Colon (tissue), 2 donors: ENCODE data around the gene MAPK6.

Experiments
- FAIRE-seq: peaks from 2 replicates; lab custom pipeline; 2012; peaks lifted over from hg19 to GRCh38; lab: Jason Lieb, UNC
- donor health status: control.
- donor health status: control.

The MAPK6 gene

DNA sequence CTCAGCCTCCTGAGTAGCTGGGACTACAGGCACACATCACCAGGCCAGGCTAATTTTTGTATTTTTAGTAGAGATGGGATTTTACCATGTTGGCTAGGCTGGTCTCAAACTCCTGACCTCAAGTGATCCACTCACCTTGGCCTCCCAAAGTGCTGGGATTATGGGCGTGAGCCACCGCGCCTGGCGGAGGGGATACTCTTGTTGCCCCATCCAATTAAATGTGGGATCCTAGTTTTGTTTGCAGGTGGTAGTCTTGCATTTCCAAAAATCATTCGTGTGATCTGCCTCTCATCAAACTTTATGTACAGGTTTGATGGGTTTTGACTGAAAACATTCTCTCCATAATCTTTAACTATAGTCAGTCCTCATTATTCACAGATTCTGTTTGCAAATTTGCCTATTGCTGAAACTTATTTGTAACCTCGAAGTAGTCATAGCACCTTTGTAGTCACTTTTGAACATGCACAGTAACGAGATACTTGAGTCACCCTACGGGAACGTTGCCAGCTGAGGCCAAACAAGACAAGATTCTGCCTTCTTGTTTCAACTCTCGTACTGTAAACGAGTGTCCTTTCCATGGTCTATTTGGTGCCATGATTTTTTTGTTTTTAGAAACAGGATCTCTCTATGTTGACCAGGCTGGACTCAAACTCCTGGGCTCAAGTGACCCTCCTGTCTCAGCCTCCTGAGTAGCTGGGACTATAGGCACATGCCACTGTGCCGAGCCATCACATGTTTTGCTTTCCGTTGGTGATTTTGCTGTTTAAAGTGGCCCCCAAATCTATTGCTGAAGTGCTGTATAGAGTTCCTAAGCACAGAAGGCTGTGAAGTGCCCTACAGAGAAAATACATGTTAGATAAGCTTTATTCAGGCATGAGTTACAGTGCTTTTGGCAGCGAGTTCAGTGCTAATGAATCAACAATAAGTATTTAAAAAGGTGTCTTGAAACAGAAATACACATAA, 8.1 kb upstream of the MAPK6 start:
- no peak for FAIRE-seq

DNA sequence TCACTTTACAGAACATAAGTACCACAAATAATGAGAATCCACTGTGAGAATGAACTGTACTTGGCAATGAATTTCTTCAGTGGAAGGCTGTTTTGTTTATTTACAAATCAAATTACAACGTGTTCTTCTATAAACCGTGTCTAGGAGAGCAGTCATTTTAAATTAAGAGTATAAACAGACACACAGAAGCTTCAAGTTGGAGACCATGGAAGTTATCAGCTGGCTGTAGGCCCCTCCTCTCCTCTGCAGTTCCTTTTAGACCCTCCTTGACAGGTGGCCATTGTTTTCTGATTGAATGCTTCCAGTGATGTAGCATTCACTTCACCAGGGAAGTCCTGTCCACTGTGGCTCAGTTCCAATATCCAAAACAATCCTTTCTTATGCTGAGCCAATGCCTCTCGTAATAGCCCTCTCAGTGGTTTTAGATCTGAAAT, 7.3 kb upstream of the MAPK6 start:
- no peak for FAIRE-seq

DNA sequence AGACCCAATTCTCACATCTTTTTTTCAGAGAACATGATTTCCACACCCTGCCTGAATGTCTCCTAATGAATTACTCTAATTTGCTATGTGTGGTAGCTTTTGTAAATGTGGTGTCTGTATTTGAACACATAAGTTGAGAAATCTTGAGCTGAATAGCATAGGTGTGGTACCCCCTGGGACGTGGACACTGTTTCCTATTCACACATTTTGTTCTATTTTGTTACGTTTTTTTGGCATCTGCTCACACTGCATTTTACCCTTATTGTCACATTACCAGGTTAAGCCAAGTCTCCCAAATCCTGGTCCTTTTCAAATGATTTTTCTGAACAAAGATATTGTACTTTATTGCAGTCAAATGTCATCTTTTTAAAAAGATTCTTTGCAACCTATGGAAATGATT, 6.8 kb upstream of the MAPK6 start:
- no peak for FAIRE-seq

DNA sequence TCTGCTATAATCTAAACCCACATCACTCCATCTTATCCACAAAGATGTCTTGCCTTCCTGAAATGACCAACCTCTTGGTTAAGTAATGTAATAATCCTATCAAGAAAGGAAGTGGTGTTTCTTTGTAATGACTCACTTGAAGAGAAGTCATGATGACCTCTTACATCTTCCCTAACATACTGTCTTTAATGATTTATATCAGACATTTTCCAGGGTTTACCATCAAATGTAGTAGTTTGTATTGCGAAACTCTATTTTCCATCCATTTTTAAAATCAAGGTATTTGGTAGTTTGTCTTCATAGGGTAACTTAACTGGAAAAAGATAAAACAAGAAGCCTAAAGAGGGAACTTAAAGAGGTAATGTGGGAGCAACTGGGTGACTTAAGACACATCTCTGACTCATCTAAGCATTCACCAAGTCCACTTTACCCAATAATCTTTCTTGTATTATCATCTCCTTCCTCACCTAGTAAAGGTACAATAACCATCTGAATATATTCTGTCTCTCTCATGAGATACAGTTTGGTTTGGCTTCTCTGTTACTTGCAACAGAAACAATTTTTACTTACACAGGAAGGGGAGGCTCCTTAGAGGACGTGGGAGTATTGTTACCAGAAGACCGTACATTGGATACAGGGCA, 5.7 kb upstream of the MAPK6 start:
- no peak for FAIRE-seq

DNA sequence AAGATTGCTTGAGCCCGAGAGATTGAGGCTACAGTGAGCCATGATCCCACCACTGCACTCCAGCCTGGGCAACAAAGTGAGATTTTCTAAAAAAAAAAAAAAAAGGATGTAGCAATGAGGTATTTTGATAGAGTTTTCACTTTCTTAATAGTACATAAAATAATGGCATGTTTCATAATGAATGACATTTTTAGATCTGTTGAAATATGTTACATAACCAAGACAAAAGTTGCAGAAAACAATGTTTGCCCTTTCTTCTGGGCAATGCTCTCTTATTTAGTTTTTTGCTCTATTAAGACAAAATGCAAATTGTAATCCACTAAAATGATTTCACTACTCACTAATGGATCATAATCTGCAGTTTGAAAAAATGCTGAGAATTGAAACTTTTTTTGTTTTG, 4.4 kb upstream of the MAPK6 start:
- no peak for FAIRE-seq

DNA sequence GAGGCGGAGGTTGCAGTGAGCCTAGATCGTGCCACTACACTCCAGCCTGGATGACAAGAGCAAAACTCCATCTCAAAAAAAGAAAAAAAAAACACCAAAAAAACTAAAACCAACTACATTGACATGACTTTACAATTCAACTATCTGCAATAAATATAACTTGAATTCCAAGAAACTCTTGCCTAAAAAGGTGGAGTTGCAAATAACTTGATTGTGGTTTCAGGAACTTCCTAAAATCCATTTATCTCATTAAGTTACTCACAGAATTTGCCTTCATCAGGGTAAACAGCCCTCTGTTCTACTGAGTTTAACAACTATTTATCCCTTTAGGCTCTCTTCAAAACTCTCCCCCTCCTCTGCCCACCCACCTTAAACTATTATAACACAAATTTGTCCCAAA, 2.7 kb upstream of the MAPK6 start:
- no peak for FAIRE-seq

DNA sequence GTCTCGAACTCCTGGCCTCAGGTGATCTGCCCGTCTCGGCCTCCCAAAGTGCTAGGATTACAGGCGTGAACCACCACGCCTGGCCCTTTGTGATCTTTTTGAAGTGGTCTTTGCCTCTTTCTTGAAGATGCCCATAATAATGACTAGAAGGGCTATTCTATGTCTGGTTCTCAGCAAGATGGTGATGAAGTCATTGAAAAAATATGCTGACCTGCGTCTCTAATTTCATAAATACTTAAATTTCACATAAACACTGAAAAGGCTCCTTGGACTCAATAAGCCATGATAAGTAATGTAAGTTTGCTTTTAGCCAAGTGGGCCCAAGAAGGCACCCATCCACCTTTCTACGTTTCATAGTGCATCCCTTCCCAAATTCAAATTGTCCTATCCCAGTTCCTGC, 775 bp upstream of the MAPK6 start:
- no peak for FAIRE-seq

DNA sequence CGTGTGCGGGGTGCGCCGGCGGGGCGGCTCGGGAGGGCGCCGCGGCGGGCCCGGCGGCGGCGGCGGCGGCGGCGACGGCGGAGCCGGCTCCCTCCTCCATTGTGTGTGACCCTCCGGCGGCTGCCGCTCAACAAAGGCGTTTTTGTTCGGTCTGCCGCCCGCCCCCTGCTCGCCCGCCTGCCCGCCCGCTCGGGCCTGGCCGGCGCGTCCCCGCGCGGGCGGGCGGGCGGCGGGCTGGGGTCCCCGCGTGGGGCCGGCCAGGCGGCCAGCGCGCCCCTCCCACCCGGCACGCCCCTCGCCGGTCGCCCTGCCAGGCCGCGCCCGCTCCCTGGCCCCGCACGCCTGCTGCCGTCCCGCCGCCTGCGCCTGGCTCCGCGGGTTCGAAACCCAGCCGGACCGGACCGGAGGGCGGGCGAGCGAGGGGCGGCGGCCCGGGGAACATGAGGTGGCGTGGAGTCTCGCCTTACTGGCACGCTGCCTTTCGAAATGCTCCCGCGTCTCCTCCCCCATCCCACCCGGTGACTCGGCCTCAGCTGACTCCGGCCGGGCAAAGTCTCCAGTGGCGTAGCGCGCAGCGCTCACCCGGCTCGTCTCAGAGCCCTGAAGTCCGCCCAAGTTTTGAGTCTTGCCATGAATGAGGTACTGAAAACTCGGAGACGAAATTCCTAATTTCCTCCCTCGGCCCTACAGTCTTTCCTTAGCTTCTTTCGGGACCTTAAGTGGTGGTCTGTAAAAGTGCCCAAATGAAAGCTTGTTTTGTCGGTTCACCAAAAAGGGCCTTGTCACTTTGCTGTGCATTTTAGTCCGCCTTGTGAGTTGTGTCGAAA, 588 bp downstream of the MAPK6 start:
- no peak for FAIRE-seq

DNA sequence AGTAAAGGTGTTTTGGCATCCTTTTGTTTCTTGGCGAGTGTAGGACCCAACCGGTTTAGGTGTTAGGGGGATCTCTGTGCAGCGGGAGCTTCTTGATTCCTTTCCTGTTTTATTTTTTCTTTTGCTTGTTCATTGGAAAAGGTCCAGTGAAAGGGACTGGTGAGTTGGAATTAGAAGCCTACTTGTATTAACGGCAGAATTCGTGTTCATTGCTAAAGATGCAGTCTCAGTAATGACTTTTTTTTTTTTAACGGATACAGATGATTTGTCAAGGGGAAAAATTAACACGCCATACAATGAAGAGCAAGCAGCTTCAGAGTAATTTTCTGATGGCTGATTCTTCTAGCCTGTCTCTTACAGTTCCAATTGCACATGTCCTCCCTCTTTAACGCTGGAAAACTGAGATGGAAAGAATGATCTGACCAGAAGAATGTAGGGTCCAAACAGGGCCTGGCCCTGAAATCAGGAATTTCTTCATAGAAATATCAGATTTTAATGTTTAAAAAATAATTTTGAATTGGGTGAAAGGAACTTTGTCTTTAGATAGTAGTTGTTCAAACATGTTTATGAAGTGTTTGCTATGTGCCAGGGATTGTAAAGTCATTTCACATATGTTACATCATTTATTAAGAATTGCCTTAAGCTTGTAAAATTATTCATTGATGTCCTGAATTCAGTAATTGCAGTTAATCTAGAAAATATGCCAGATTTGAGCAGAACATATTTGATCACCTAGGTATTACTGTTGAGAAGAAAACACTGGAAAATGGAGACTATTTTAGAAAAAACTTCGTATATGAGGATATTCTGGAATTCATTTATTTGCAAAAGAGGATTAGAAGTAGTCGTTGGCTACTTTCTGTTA, 1.4 kb downstream of the MAPK6 start:
- FAIRE-seq = no peak

DNA sequence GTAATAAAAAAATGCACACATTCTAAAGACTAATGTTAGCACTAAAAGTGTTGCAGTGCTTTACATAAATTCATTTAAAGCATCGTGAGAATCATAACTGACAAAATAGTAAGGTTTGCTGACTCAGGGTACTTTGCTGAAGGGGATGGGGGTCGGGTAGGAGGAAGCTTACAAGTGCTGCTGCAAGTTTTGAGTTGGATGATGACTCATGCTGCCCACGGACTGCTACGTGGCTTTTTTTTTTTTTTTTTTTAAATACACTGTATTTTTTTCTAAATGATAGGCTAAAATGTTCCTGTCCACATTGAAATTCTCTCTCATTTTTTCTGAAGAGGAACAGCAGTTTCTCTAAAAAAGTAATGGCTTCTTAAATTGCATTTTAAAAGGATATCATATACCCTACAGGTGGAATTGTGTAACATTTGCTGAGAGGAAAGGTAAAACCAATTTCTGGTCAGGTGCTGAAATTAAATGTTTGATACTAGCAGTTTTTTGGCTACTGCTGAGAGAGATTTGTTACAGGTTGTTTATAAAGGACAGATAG, 2.2 kb downstream of the MAPK6 start:
- FAIRE-seq = no peak

DNA sequence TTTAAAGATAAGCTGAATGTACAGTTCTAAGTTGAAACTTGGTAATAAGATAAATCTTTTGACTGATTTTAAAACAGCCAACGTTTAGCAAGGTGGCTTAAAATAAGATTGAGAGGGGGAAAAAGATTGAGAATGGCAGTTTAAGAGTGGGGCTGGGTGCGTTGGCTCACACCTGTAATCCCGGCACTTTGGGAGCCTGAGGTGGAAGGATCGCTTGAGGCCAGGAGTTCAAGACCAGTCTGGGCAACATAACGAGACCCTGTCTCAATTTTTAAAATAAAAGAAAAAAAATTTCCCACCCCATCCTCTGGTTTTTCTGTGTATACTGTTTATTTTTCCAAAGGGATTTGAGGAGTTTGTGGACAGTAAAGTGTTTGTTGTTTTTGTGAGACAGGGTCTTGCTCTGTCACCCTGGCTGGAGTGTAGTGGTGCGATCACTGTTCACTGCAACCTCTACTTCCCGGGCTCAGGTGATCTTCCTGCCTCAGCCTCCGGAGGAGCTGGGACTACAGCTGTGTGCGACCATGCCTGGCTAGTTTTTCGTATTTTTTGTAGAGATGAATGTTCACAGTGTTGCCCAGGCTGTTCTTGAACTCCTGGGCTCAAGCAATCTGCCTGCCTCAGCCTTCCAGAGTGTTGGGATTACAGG, 3.0 kb downstream of the MAPK6 start:
- no peak for FAIRE-seq

DNA sequence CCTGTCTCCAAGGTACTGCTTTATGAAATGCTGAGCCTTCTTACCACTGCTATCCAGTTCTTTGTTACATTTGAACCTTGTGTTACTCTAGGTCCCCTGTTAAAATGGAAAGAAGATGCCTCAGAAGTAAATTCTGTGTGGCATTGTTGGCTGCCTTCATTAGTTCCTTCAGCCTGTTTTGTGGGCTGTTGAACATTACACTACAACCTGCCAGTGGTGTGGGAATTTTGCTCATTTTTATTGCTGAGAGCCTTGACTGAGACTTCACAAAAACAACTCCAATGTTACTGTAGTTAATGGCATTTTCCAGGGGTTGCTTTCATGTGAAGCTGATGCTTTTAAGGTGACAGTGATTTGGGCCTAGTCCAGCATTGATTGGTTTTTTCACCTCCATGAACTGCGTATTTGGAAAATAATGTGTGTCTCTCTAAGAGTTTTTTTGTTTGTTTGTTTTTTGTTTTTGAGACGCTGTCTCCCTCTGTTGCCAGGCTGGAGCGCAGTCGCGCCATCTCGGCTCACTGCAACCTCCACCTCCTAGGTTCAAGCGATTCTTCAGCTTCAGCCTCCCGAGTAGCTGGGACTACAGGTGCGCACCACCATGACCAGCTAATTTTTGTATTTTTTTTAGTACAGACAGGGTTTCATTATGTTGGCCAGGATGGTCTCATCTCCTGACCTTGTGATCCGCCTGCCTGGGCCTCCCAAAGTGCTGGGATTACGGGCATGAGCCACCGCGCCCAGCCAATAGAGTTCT, 4.3 kb downstream of the MAPK6 start:
- FAIRE-seq = no peak

DNA sequence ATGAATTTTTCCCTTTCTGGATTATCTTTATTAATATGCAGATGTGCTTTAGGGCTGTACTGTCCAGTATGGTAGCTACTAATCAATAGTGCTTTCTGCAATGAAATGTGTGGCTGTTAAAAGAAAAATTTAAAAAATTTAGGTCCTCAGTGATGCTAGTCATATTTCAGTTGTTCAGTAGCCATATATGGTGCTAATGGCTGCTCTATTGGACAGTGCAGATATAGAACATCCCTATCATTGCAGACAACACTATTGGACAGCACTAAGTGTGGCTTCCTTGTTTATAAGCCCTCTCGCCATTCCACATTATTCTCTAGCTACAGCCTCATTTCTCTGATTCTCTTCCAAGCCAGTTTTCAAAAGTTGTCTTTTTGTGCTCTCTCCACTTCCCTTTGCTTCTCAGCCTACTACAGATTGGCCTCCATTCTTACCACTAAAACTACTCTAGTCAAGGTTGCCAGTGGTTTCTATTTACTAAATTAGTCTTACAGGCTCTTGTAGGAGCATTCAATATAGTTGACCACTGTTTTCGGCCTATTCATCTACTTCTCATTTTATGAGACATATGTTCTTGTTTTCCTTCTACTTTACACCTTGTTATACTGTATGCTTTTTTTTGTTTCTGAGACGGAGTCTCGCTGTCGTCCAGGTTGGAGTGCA, 9.5 kb downstream of the MAPK6 start:
- FAIRE-seq = no peak

DNA sequence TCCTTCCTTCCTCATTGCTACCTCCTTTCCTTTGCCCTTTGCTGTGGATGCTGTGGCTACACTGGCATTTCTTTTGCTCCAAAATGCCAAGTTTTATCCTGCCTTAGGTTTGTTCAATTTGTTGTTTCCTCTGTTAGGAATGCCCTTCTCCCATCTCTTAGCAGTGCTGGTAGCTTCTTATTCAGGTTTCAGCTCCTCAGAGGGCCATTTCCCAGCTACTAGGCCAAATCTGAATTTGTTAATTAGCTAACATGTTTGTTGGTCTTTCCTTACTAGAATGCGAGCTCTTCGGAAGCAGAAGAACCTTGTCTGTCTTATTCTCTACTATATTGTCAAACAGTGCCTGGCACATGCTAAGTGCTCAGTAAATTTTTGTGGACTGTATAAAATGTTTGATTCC, 11.0 kb downstream of the MAPK6 start:
- FAIRE-seq = no peak

DNA sequence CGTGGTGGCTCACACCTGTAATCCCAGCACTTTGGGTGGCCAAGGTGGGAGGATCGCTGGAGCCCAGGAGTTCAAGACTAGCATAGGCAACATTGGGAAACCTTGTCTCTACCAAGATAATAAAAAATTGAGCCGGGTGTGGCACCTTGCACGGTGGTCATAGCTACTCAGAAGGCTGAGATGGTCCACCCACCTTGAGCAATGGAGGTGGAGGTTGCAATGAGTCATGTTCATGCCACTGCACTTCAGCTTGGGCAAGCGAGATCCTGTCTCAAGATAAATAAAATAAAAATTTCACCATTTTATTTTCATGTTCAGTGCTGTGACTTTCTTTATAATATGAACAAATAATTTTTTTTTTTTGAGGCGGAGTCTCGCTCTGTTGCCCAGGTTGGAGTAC, 12.5 kb downstream of the MAPK6 start:
- FAIRE-seq = no peak

DNA sequence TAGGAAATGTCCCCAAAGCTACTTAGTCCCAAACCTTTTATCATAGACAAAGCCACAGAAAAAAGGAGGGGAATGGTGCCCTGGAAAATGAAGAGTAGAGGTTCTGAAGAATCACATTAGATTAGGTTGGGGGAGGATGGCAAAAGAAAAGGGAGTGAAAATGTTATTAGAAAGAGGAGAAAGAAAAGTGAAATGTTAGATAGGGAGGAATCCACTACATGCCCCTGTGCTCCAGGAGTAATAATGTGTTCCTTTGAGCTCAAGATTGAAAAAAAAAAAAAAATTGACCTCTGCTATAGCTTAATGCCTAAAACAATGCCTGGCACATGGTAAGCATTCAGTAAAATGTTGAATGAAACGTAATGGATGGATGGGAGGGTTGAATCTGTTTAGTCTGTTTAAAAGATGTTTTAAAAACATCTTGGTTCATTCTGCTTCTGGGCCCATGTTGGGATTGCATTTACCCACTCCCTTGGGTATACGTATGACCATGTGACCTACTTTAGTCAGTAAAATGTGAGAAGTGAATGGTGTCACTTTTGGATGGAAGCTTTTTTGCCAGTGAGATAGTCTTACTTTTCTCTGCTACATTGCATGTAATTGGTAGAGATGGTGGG, 19.0 kb downstream of the MAPK6 start:
- FAIRE-seq = no peak

DNA sequence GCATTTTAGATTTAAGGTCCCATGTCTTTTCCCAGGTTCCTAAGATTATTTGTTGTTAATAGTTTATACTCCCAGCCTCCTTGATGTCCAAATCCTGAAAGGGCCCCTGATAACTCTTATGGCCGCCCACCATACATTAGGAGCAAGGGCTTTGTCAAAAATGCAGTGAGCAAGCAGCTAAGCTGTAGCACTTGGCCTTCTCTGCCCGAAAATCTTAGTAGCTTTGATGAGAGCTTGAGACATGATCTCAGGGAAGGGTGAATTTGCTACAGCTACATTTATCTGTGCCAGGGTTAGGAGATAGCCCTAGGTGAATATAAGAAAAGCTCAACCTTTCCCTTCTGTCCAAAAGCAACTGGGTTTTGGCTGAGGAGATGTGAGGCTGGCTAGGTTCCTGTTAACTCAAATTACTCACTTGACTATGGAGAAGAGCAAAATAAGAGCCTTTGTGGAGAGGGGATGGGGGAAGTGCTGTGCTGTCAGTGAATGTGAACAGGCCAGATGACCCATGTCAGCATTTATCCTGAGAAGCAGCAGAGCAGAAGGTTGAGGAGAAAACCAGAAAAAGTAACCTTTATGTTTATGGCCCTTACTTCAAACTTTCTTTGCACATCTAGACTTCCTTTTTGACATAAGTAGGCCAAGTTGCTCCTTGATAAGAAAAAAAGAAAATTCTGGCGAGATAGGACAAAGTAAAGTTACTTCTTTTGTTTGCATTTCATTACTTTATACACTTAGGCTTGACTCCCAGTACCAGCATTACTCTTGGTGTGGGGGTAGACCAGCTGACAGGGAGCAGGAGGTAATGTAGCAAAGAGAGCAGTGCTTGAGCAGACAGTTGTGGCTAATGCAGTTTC, 21.1 kb downstream of the MAPK6 start:
- FAIRE-seq = no peak
